Fibroblast of the aortic adventitia (primary cell): ENCODE data around the gene MAN2A2. TPM values are rescaled to one million over a fixed set of nuclear protein-coding genes. Genes with fewer than 3 reads are reported as not detected.

Source experiments
- DNase-seq: peaks from one replicate; pipeline ENCODE4 v3.0.0-alpha.2; 2010; ENCODE audit warnings: low read depth
- H3K4me3 ChIP-seq: 2 replicates; pipeline ENCODE4 v1.5.1; 2011; ENCODE audit warnings: low read depth, mild to moderate bottlenecking, control low read depth, low read length, moderate library complexity
- total RNA-seq: library from RNA; depleted of rRNA; stranded (reverse); fragments of >200 nt; gene quantifications from 2 replicates; pipeline ENCODE4 v1.2.3, GENCODE V29; 2012; ENCODE audit warnings: low replicate concordance
- TF ChIP-seq, protein P1 (sequence below): IDR thresholded peaks from 2 replicates; pipeline ENCODE4 v1.5.1; 2011; ENCODE audit warnings: mild to moderate bottlenecking, low read length, control low read depth, inconsistent platforms; ENCODE audit not compliant: insufficient read depth

MAN2A2 gene
- total RNA-seq, 1 donor: 11.0 TPM

DNA sequence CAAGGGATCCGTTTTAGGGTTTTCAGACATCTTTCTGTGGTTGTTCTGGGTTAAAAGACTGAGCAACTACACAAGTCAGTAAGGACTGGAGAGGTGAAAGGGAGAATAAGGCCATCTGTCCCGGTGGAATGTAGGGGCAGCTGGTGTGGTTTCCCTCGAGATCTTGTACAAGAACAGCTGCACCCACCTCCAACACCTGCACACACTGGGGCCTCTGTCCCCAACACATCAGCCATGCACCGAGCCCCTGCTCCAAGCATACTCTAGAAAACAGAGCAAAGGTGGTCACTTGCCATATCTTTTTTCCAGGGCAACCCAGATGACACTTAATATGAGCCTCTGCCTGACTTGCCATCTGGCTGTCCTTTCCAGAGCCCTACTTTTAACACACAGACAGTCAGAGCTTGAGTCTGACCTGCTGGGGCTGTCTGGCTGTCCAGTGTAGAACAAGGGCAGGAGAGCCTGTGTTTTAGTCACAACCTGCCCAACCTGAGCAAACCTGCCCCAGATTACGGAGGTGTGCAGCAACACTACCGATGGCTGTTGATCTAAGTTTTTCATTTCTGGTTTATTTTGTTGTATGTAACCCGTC is 12.2 kb downstream of the MAN2A2 start:
- TF ChIP-seq, protein P1, sequence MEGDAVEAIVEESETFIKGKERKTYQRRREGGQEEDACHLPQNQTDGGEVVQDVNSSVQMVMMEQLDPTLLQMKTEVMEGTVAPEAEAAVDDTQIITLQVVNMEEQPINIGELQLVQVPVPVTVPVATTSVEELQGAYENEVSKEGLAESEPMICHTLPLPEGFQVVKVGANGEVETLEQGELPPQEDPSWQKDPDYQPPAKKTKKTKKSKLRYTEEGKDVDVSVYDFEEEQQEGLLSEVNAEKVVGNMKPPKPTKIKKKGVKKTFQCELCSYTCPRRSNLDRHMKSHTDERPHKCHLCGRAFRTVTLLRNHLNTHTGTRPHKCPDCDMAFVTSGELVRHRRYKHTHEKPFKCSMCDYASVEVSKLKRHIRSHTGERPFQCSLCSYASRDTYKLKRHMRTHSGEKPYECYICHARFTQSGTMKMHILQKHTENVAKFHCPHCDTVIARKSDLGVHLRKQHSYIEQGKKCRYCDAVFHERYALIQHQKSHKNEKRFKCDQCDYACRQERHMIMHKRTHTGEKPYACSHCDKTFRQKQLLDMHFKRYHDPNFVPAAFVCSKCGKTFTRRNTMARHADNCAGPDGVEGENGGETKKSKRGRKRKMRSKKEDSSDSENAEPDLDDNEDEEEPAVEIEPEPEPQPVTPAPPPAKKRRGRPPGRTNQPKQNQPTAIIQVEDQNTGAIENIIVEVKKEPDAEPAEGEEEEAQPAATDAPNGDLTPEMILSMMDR: no peak

GRCh38 chr15:90915808-90916440 is 12.8 kb downstream of the MAN2A2 start:
- H3K4me3 ChIP-seq: no peak overlapping the region
- DNase-seq: no peak
- TF ChIP-seq, protein P1: no peak

More for the DNA sequence above, 12.2 kb downstream of the MAN2A2 start:
- DNase-seq: no peak
- H3K4me3 ChIP-seq: no peak overlapping the region

DNA sequence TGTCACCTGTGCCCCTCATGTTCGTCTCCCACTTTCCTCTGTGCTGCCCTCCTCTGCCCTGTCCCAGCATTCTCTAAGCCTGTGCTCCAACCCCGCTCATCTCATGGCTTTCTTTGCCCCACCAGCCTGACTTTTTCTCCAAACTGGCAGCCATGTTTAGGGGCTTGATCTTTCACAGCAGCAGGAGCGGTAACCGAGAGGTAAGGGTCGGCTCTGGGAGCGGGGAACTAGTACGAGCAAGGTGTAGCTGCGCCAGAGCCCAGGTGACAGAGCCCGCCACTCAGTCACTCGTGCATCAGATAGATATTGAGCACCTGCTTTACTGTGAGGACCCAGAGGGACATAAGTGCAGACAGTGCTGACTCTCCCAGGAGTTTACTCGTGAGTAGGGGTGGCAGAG is 13.4 kb downstream of the MAN2A2 start:
- no peak overlapping the region for H3K4me3 ChIP-seq
- no peak for DNase-seq
- TF ChIP-seq, protein P1: no peak

DNA sequence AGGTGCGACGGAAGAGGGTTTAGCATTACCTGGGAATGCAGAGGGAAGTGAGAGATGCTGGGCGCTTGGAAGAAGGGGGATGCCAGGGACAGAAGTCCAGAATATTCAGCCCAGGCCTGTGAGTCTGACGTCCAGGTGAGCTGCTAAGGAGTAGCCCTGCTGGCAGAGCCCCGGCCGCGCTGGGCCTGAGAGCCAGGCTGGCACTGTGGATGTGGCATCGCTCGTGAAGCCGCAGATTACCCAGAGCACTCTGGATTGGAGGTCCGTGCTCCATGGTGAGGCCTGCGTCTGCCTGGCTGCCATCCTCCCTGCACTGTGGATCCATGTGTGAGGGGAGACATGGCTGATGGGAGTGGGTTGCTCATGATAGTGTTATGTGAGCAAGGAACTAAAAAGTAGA is 14.5 kb downstream of the MAN2A2 start:
- no peak overlapping the region for H3K4me3 ChIP-seq
- DNase-seq: no peak
- TF ChIP-seq, protein P1: no peak

DNA sequence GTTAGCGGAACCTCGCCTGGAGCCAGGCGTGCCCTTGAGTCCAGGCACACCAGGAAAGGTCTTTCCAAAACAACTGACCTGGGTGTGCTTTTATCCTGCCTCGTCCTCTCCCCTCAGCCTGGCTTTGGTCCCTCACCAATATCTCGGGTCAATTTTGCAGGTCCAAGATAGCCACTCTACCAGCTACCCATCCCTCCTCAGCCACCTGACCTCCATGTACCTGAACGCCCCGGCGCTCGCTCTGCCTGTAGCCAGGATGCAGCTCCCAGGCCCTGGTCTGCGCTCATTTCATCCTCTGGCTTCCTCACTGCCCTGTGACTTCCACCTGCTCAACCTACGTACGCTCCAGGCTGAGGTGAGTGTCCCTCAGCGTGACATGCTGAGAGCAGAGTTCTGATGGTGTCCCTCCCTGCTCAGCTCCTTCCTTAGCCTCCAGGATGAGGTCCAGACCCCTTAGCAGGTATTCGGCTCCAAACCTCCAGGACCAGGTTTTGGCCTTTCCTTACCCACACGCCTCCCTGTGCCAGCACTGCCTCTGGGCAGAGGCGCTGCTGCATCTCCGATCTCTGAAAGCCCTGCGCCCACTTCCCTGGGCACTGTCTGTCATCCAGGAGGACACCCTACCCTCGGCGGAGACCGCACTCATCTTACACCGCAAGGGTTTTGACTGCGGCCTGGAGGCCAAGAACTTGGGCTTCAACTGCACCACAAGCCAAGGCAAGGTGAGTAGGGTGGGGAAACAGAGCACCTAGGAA is 15.1 kb downstream of the MAN2A2 start:
- DNase-seq: no peak
- no peak overlapping the region for H3K4me3 ChIP-seq
- TF ChIP-seq, protein P1: no peak

GRCh38 chr15:90918835-90919234 is 15.7 kb downstream of the MAN2A2 start:
- TF ChIP-seq, protein P1: no peak
- no peak overlapping the region for H3K4me3 ChIP-seq
- no peak for DNase-seq
